HepG2 (cell line): Measurements from ENCODE around the gene ZCCHC17. TPM values are rescaled to one million over a fixed set of nuclear protein-coding genes. Genes with fewer than 3 reads are reported as not detected.

ENCODE experiments used
- ATAC-seq: fragments of 200-7000 bp; cut with Tn5 transposase; 3 replicates; pipeline ENCODE4 v1.9.1; 2020; ENCODE audit warnings: mild to moderate bottlenecking, moderate library complexity
- BruUV-seq: library from RNA; stranded (reverse); fragments of 400-500 nt; replicated peaks from 2 replicates; lab custom pipeline; 2021; lab: Mats Ljungman, UMichigan
- CTCF ChIA-PET: fragments of 300-600 bp; formaldehyde crosslinking; extraction: SDS; loops from one replicate; lab custom pipeline; 2021; ENCODE audit warnings: low total read pairs, inconsistent platforms, low intra/inter-chr PET ratio; lab: Yijun Ruan, JAX
- POLR2A ChIA-PET: fragments of 350-600 bp; sonication (Branson Sonifier 250); formaldehyde crosslinking; loops from one replicate; lab custom pipeline; 2020; ENCODE audit warnings: antibody characterized with exemption, inconsistent platforms; lab: Yijun Ruan, JAX
- DNase-seq: peaks from one replicate; pipeline ENCODE4 v3.0.0-alpha.2; 2015; ENCODE audit warnings: low spot score
- FAIRE-seq: peaks from 3 replicates; lab custom pipeline; 2011; peaks lifted over from hg19 to GRCh38; lab: Jason Lieb, UNC
- H2AFZ ChIP-seq: one replicate; pipeline ENCODE4 v1.6.1; 2011; ENCODE audit warnings: low read length, inconsistent platforms
- H3K27ac ChIP-seq: fragments of 300-600 bp; 3 replicates; pipeline ENCODE4 v1.8.0; 2011; ENCODE audit warnings: mixed run types, mild to moderate bottlenecking, mixed read lengths, low read length, inconsistent platforms; ENCODE audit not compliant: insufficient read depth; ENCODE audit errors: extremely low read length
- H3K27me3 ChIP-seq, 2 experiments: fragments of 200-600 bp in 1 of 2; 2 replicates in 1 of 2; 3 replicates in 1 of 2; pipeline versions ENCODE4 v1.6.0 to v1.8.0; 2011; ENCODE audit warnings: low read length in 2 of 2, mild to moderate bottlenecking in 2 of 2, moderate library complexity in 2 of 2, inconsistent platforms in 1 of 2; ENCODE audit not compliant: insufficient read depth in 2 of 2, control insufficient read depth in 1 of 2
- H3K36me3 ChIP-seq, 2 experiments: fragments of 200-600 bp in 1 of 2; replicated peaks in 1 of 2; 2 replicates in 1 of 2; 3 replicates in 1 of 2; pipeline versions ENCODE4 v1.5.1 to v1.8.0; 2011; ENCODE audit warnings: low read length in 2 of 2, inconsistent platforms in 1 of 2; ENCODE audit not compliant: insufficient read depth in 2 of 2, control insufficient read depth in 1 of 2
- H3K4me1 ChIP-seq: 2 replicates; pipeline ENCODE4 v1.5.1; 2012; ENCODE audit warnings: low read length, inconsistent platforms; ENCODE audit not compliant: insufficient read depth
- H3K4me2 ChIP-seq: 2 replicates; pipeline ENCODE4 v1.6.0; 2011; ENCODE audit warnings: low read depth, low read length, inconsistent platforms
- H3K4me3 ChIP-seq, 3 experiments: fragments of 200-600 bp in 1 of 3; sonication (generic), shearing (Covaris generic) in 1 of 3; replicated peaks in 1 of 3; 2 replicates each; pipeline ENCODE4 v1.5.1; 2011 to 2016; ENCODE audit warnings: low read length in 3 of 3, inconsistent platforms in 2 of 3, low read depth in 2 of 3, mild to moderate bottlenecking in 2 of 3, control low read depth in 1 of 3, mixed read lengths in 1 of 3; ENCODE audit not compliant: insufficient read depth in 1 of 3
- H3K79me2 ChIP-seq: one replicate; pipeline ENCODE4 v1.6.1; 2011; ENCODE audit warnings: low read length, inconsistent platforms; ENCODE audit not compliant: insufficient read depth
- H3K9ac ChIP-seq: 2 replicates; pipeline ENCODE4 v1.6.0; 2011; ENCODE audit warnings: mild to moderate bottlenecking, low read depth, low read length, inconsistent platforms; ENCODE audit not compliant: insufficient read depth
- H3K9me3 ChIP-seq: 2 replicates; pipeline ENCODE4 v1.5.1; 2012; ENCODE audit warnings: mild to moderate bottlenecking, low read length
- H4K20me1 ChIP-seq: 2 replicates; pipeline ENCODE4 v1.6.0; 2011; ENCODE audit warnings: inconsistent platforms, mild to moderate bottlenecking, low read length, moderate library complexity; ENCODE audit not compliant: insufficient read depth
- ETS1 ChIP-seq: sonication (generic); formaldehyde crosslinking; IDR thresholded peaks from 2 replicates; pipeline ENCODE4 v1.4.0; 2020; ENCODE audit warnings: missing genetic modification reagents
- ETV5 ChIP-seq: IDR thresholded peaks from 2 replicates; pipeline ENCODE4 v1.6.1; 2018; ENCODE audit warnings: missing biosample characterization, missing genetic modification reagents, inconsistent platforms, borderline replicate concordance
- HCFC1 ChIP-seq: fragments of 150-350 bp; IDR thresholded peaks from 2 replicates; pipeline ENCODE4 v1.6.1; 2014; ENCODE audit warnings: low read depth, low read length
- HMG20A ChIP-seq: IDR thresholded peaks from 2 replicates; pipeline ENCODE4 v1.6.1; 2016; ENCODE audit warnings: borderline replicate concordance
- KLF11 ChIP-seq: IDR thresholded peaks from 2 replicates; pipeline ENCODE4 v1.6.1; 2016; ENCODE audit warnings: missing compliant biosample characterization
- NFIB ChIP-seq: sonication (generic); formaldehyde crosslinking; IDR thresholded peaks from 2 replicates; pipeline ENCODE4 v1.9.0; 2021; ENCODE audit warnings: missing genetic modification reagents, mild to moderate bottlenecking, borderline replicate concordance
- NR2F6 ChIP-seq, 2 experiments: IDR thresholded peaks; 2 replicates each; pipeline ENCODE4 v1.6.1; 2016; ENCODE audit warnings: antibody characterized with exemption in 1 of 2, mild to moderate bottlenecking in 1 of 2
- RFX1 ChIP-seq: fragments of 450-650 bp; IDR thresholded peaks from 2 replicates; pipeline ENCODE4 v1.6.1; 2017
- RFXAP ChIP-seq: sonication (generic); formaldehyde crosslinking; IDR thresholded peaks from 2 replicates; pipeline ENCODE4 v1.4.0; 2020; ENCODE audit warnings: missing genetic modification reagents, borderline replicate concordance
- RNF2 ChIP-seq: fragments of 450-650 bp; conservative IDR thresholded peaks from 2 replicates; pipeline ENCODE4 v1.6.1; 2016; ENCODE audit warnings: low read depth
- TRIM24 ChIP-seq: sonication (generic); formaldehyde crosslinking; IDR thresholded peaks from 2 replicates; pipeline ENCODE4 v1.8.0; 2022; ENCODE audit warnings: mild to moderate bottlenecking, missing genetic modification reagents
- ZNF24 ChIP-seq: fragments of 450-650 bp; IDR thresholded peaks from 2 replicates; pipeline ENCODE4 v1.6.1; 2017; ENCODE audit warnings: antibody characterized with exemption, mild to moderate bottlenecking
- ZNF281 ChIP-seq: sonication (generic); formaldehyde crosslinking; IDR thresholded peaks from 2 replicates; pipeline ENCODE4 v1.4.0; 2020; ENCODE audit warnings: missing genetic modification reagents, borderline replicate concordance
- ZNF343 ChIP-seq: sonication (generic); formaldehyde crosslinking; IDR thresholded peaks from 2 replicates; pipeline ENCODE4 v1.4.0; 2020; ENCODE audit warnings: mild to moderate bottlenecking, missing genetic modification reagents
- ZNF501 ChIP-seq: sonication (generic); formaldehyde crosslinking; IDR thresholded peaks from 2 replicates; pipeline ENCODE4 v1.5.1; 2020; ENCODE audit warnings: mild to moderate bottlenecking, moderate library complexity, missing genetic modification reagents
- ZNF547 ChIP-seq: sonication (generic); formaldehyde crosslinking; IDR thresholded peaks from 2 replicates; pipeline ENCODE4 v1.5.1; 2020; ENCODE audit warnings: mild to moderate bottlenecking, missing genetic modification reagents
- ZNF605 ChIP-seq: sonication (generic); formaldehyde crosslinking; IDR thresholded peaks from 2 replicates; pipeline ENCODE4 v1.8.0; 2022; ENCODE audit warnings: mild to moderate bottlenecking, missing genetic modification reagents
- ZNF816 ChIP-seq: sonication (generic); formaldehyde crosslinking; IDR thresholded peaks from 2 replicates; pipeline ENCODE4 v1.8.0; 2022; ENCODE audit warnings: missing genetic modification reagents, mild to moderate bottlenecking, borderline replicate concordance
- WGBS: methylation state at CpG from one replicate; pipeline ENCODE4 v1.1.6; 2017; ENCODE audit warnings: low lambda C conversion rate; 5-methylcytosine and 5-hydroxymethylcytosine counted together
- in situ Hi-C: cut with HindIII; loops from 2 replicates; pipeline ENCODE4 v1.10.0; 2017; ENCODE audit warnings: low pct_unique_long_range_greater_than_20kb; ENCODE audit not compliant: extremely low pct_ligation_motif_present
- intact Hi-C: fragments of 100-400 bp; cut with micrococcal nuclease; formaldehyde crosslinking; loops from one replicate; pipeline ENCODE4 v1.10.0; 2022; ENCODE audit not compliant: unreplicated experiment
- polyA plus RNA-seq, 8 experiments: library from polyadenylated mRNA; depleted of rRNA in 3 of 8; stranded (reverse) in 7 of 8; unstranded in 1 of 8; fragments of >200 nt; fragmentation: Illumina TruSeq in 4 of 8; extraction: Trizol in 4 of 8; gene quantifications; 2 replicates each; pipeline versions ENCODE4 v1.2.1 to v1.2.3, GENCODE V29; 2011 to 2016; ENCODE audit warnings: low read depth in 4 of 8, missing spikeins in 1 of 8, mixed read lengths in 1 of 8; ENCODE audit not compliant: insufficient read depth in 1 of 8
- total RNA-seq, 5 experiments: library from RNA; depleted of rRNA; stranded (reverse); fragments of >200 nt; fragmentation: Illumina TruSeq; extraction: Trizol; gene quantifications; 2 replicates each; pipeline ENCODE4 v1.2.3, GENCODE V29; 2016; ENCODE audit warnings: low read depth in 1 of 5

The ZCCHC17 gene
- total and polyA plus RNA-seq, 2 of the 13 experiments (the other 11 are each of a cell fraction or from before 2014, with no cell fraction given), result 20.5 to 53.0 TPM

- Histone ChIP-seq H3K4me1 (peaks cover 61% of the 10 kb centered on the region), H2AFZ (no peak overlapping the region), H3K27ac (no peak overlapping the region), H3K27me3 (no peaks in the 10 kb centered on the region), H3K4me2 (peak overlapping the region; percentile 96), H3K4me3 (no peak overlapping the region; a peak in 1 of 6 replicates), H3K9me3 (no peaks in the 10 kb centered on the region), H3K79me2 (no peaks in the 10 kb centered on the region), H3K9ac (no peak overlapping the region), H3K36me3 (0 out of 5 replicates have a peak, but pooled peaks cover 0 to 8% of the 10 kb centered on the region in 2 experiments), H4K20me1 (no peaks in the 10 kb centered on the region)
- POLR2A ChIA-PET, result interaction anchor here (0.8 to 1.8 kb wide), 7 partner anchors 10 to 152 kb away, joined by 3 to 8 read pairs (median 4); partner anchors contain the start of genes SNRNP40 and ZCCHC17
- DNase-seq, result peak; percentile 20
- BruUV-seq, result no TSS peak
- peak; percentile 50 for ATAC-seq
- 33% methylated on average over 8 of the region's 10 CpGs for WGBS
- FAIRE-seq, result peak; percentile 84
- in situ Hi-C loops (no loop called here), intact Hi-C loops (no loop called here)
- CTCF ChIA-PET, result no interaction called here
- TF ChIP-seq TRIM24 (CRISPR knock-in tag) (no peak), RFXAP (no peak), KLF11 (CRISPR knock-in tag) (0 out of 2 replicates have a peak, but pooled peaks have one; percentile 14), ZNF281 (no peak), ETS1 (CRISPR knock-in tag) (no peak), RFX1 (no peak), ZNF343 (CRISPR knock-in tag) (no peak), ETV5 (CRISPR knock-in tag) (no peak), ZNF547 (CRISPR knock-in tag) (no peak), HCFC1 (no peak), NFIB (CRISPR knock-in tag) (no peak), RNF2 (no peak), ZNF605 (CRISPR knock-in tag) (0 out of 2 replicates have a peak, but pooled peaks have one; percentile 30), HMG20A (CRISPR knock-in tag) (0 out of 2 replicates have a peak, but pooled peaks have one; percentile 4), ZNF501 (CRISPR knock-in tag) (0 out of 2 replicates have a peak, but pooled peaks have one; percentile 47), NR2F6 (IDR thresholded peaks at IDR 0.05) (peak; percentile 32; the same call in 1 of the 2 replicates), NR2F6 (CRISPR knock-in tag; IDR thresholded peaks at IDR 0.05) (no peak), ZNF816 (no peak), ZNF24 (no peak)
Observed at GRCh38 chr1:31371121-31371959, 74.5 kb downstream of the ZCCHC17 start.
